HepG2 (cell line): ENCODE measurements around the gene HAUS1. TPM values are rescaled to one million over a fixed set of nuclear protein-coding genes. Genes with fewer than 3 reads are reported as not detected.

Experiments used
- ATAC-seq: fragments of 200-7000 bp; cut with Tn5 transposase; 3 replicates; pipeline ENCODE4 v1.9.1; 2020; ENCODE audit warnings: mild to moderate bottlenecking, moderate library complexity
- BruUV-seq: library from RNA; stranded (reverse); fragments of 400-500 nt; replicated peaks from 2 replicates; lab custom pipeline; 2021; lab: Mats Ljungman, UMichigan
- CTCF ChIA-PET: fragments of 300-600 bp; formaldehyde crosslinking; extraction: SDS; loops from one replicate; lab custom pipeline; 2021; ENCODE audit warnings: low total read pairs, inconsistent platforms, low intra/inter-chr PET ratio; lab: Yijun Ruan, JAX
- POLR2A ChIA-PET: fragments of 350-600 bp; sonication (Branson Sonifier 250); formaldehyde crosslinking; loops from one replicate; lab custom pipeline; 2020; ENCODE audit warnings: antibody characterized with exemption, inconsistent platforms; lab: Yijun Ruan, JAX
- DNase-seq: peaks from one replicate; pipeline ENCODE4 v3.0.0-alpha.2; 2015; ENCODE audit warnings: low spot score
- FAIRE-seq: peaks from 3 replicates; lab custom pipeline; 2011; peaks lifted over from hg19 to GRCh38; lab: Jason Lieb, UNC
- H2AFZ ChIP-seq: one replicate; pipeline ENCODE4 v1.6.1; 2011; ENCODE audit warnings: low read length, inconsistent platforms
- H3K27ac ChIP-seq: fragments of 300-600 bp; 3 replicates; pipeline ENCODE4 v1.8.0; 2011; ENCODE audit warnings: mixed run types, mild to moderate bottlenecking, mixed read lengths, low read length, inconsistent platforms; ENCODE audit not compliant: insufficient read depth; ENCODE audit errors: extremely low read length
- H3K27me3 ChIP-seq, 2 experiments: fragments of 200-600 bp in 1 of 2; 2 replicates in 1 of 2; 3 replicates in 1 of 2; pipeline versions ENCODE4 v1.6.0 to v1.8.0; 2011; ENCODE audit warnings: low read length in 2 of 2, mild to moderate bottlenecking in 2 of 2, moderate library complexity in 2 of 2, inconsistent platforms in 1 of 2; ENCODE audit not compliant: insufficient read depth in 2 of 2, control insufficient read depth in 1 of 2
- H3K36me3 ChIP-seq, 2 experiments: fragments of 200-600 bp in 1 of 2; replicated peaks in 1 of 2; 2 replicates in 1 of 2; 3 replicates in 1 of 2; pipeline versions ENCODE4 v1.5.1 to v1.8.0; 2011; ENCODE audit warnings: low read length in 2 of 2, inconsistent platforms in 1 of 2; ENCODE audit not compliant: insufficient read depth in 2 of 2, control insufficient read depth in 1 of 2
- H3K4me1 ChIP-seq: 2 replicates; pipeline ENCODE4 v1.5.1; 2012; ENCODE audit warnings: low read length, inconsistent platforms; ENCODE audit not compliant: insufficient read depth
- H3K4me2 ChIP-seq: 2 replicates; pipeline ENCODE4 v1.6.0; 2011; ENCODE audit warnings: low read depth, low read length, inconsistent platforms
- H3K4me3 ChIP-seq, 3 experiments: fragments of 200-600 bp in 1 of 3; sonication (generic), shearing (Covaris generic) in 1 of 3; replicated peaks in 1 of 3; 2 replicates each; pipeline ENCODE4 v1.5.1; 2011 to 2016; ENCODE audit warnings: low read length in 3 of 3, inconsistent platforms in 2 of 3, low read depth in 2 of 3, mild to moderate bottlenecking in 2 of 3, control low read depth in 1 of 3, mixed read lengths in 1 of 3; ENCODE audit not compliant: insufficient read depth in 1 of 3
- H3K79me2 ChIP-seq: one replicate; pipeline ENCODE4 v1.6.1; 2011; ENCODE audit warnings: low read length, inconsistent platforms; ENCODE audit not compliant: insufficient read depth
- H3K9ac ChIP-seq: 2 replicates; pipeline ENCODE4 v1.6.0; 2011; ENCODE audit warnings: mild to moderate bottlenecking, low read depth, low read length, inconsistent platforms; ENCODE audit not compliant: insufficient read depth
- H3K9me3 ChIP-seq: 2 replicates; pipeline ENCODE4 v1.5.1; 2012; ENCODE audit warnings: mild to moderate bottlenecking, low read length
- H4K20me1 ChIP-seq: 2 replicates; pipeline ENCODE4 v1.6.0; 2011; ENCODE audit warnings: inconsistent platforms, mild to moderate bottlenecking, low read length, moderate library complexity; ENCODE audit not compliant: insufficient read depth
- AGO2 ChIP-seq: fragments of 200-400 bp; formaldehyde crosslinking; optimal IDR thresholded peaks from 2 replicates; pipeline ENCODE3; 2017; ENCODE audit warnings: mild to moderate bottlenecking, low read depth, low read length, moderate library complexity
- ATF7-NPFF ChIP-seq: sonication (generic); formaldehyde crosslinking; IDR thresholded peaks from 2 replicates; pipeline ENCODE4 v1.8.1; 2023; ENCODE audit warnings: mild to moderate bottlenecking, low read depth, missing genetic modification reagents, moderate library complexity
- MXD1 ChIP-seq: sonication (generic); formaldehyde crosslinking; IDR thresholded peaks from 2 replicates; pipeline ENCODE4 v1.4.0; 2020; ENCODE audit warnings: mild to moderate bottlenecking, missing genetic modification reagents
- PLSCR1 ChIP-seq: sonication (generic); formaldehyde crosslinking; IDR thresholded peaks from 2 replicates; pipeline ENCODE4 v1.5.0; 2020; ENCODE audit warnings: missing genetic modification reagents, mild to moderate bottlenecking, borderline replicate concordance
- RBM22 ChIP-seq: fragments of 200-400 bp; formaldehyde crosslinking; optimal IDR thresholded peaks from 2 replicates; pipeline ENCODE3; 2017; ENCODE audit warnings: mild to moderate bottlenecking, low read length, moderate library complexity
- SYNCRIP ChIP-seq: fragments of 200-400 bp; formaldehyde crosslinking; IDR thresholded peaks from 2 replicates; pipeline ENCODE4 v1.6.1; 2018; ENCODE audit warnings: mild to moderate bottlenecking, low read depth, low read length; ENCODE audit not compliant: insufficient read depth
- THYN1 ChIP-seq: sonication (generic); formaldehyde crosslinking; IDR thresholded peaks from 2 replicates; pipeline ENCODE4 v1.8.1; 2023; ENCODE audit warnings: low read depth, mild to moderate bottlenecking, moderate library complexity, missing genetic modification reagents, borderline replicate concordance
- U2AF2 ChIP-seq: fragments of 200-400 bp; formaldehyde crosslinking; IDR thresholded peaks from 2 replicates; pipeline ENCODE4 v1.6.1; 2017; ENCODE audit warnings: low read depth, mild to moderate bottlenecking, low read length
- ZNF260 ChIP-seq: sonication (generic); formaldehyde crosslinking; IDR thresholded peaks from 2 replicates; pipeline ENCODE4 v1.4.0; 2020; ENCODE audit warnings: missing genetic modification reagents, low read depth, mild to moderate bottlenecking, borderline replicate concordance
- ZNF451 ChIP-seq: sonication (generic); formaldehyde crosslinking; IDR thresholded peaks from 2 replicates; pipeline ENCODE4 v1.5.0; 2020; ENCODE audit warnings: mild to moderate bottlenecking, missing genetic modification reagents
- ZNF496 ChIP-seq: sonication (generic); formaldehyde crosslinking; IDR thresholded peaks from 2 replicates; pipeline ENCODE4 v1.8.1; 2023; ENCODE audit warnings: mild to moderate bottlenecking, moderate library complexity, missing genetic modification reagents; ENCODE audit not compliant: insufficient replicate concordance
- WGBS: methylation state at CpG from one replicate; pipeline ENCODE4 v1.1.6; 2017; ENCODE audit warnings: low lambda C conversion rate; 5-methylcytosine and 5-hydroxymethylcytosine counted together
- in situ Hi-C: cut with HindIII; loops from 2 replicates; pipeline ENCODE4 v1.10.0; 2017; ENCODE audit warnings: low pct_unique_long_range_greater_than_20kb; ENCODE audit not compliant: extremely low pct_ligation_motif_present
- intact Hi-C: fragments of 100-400 bp; cut with micrococcal nuclease; formaldehyde crosslinking; loops from one replicate; pipeline ENCODE4 v1.10.0; 2022; ENCODE audit not compliant: unreplicated experiment
- polyA plus RNA-seq, 8 experiments: library from polyadenylated mRNA; depleted of rRNA in 3 of 8; stranded (reverse) in 7 of 8; unstranded in 1 of 8; fragments of >200 nt; fragmentation: Illumina TruSeq in 4 of 8; extraction: Trizol in 4 of 8; gene quantifications; 2 replicates each; pipeline versions ENCODE4 v1.2.1 to v1.2.3, GENCODE V29; 2011 to 2016; ENCODE audit warnings: low read depth in 4 of 8, missing spikeins in 1 of 8, mixed read lengths in 1 of 8; ENCODE audit not compliant: insufficient read depth in 1 of 8
- total RNA-seq, 5 experiments: library from RNA; depleted of rRNA; stranded (reverse); fragments of >200 nt; fragmentation: Illumina TruSeq; extraction: Trizol; gene quantifications; 2 replicates each; pipeline ENCODE4 v1.2.3, GENCODE V29; 2016; ENCODE audit warnings: low read depth in 1 of 5
- TF ChIP-seq, protein P1 (sequence below): sonication (generic); formaldehyde crosslinking; conservative IDR thresholded peaks from 2 replicates; pipeline ENCODE4 v1.8.0; 2022; ENCODE audit warnings: mild to moderate bottlenecking, moderate library complexity, missing genetic modification reagents
- TF ChIP-seq, protein P2 (sequence below): sonication (generic); formaldehyde crosslinking; IDR thresholded peaks from 2 replicates; pipeline ENCODE4 v1.4.0; 2020; ENCODE audit warnings: mild to moderate bottlenecking, missing genetic modification reagents
- TF ChIP-seq, protein P3 (sequence below): sonication (generic); formaldehyde crosslinking; IDR thresholded peaks from 2 replicates; pipeline ENCODE4 v1.8.0; 2022; ENCODE audit warnings: missing genetic modification reagents, mild to moderate bottlenecking, borderline replicate concordance

HAUS1 gene
- total and polyA plus RNA-seq, 2 of the 13 experiments (the other 11 are each of a cell fraction or from before 2014, with no cell fraction given), result 20.6 to 59.2 TPM

DNA sequence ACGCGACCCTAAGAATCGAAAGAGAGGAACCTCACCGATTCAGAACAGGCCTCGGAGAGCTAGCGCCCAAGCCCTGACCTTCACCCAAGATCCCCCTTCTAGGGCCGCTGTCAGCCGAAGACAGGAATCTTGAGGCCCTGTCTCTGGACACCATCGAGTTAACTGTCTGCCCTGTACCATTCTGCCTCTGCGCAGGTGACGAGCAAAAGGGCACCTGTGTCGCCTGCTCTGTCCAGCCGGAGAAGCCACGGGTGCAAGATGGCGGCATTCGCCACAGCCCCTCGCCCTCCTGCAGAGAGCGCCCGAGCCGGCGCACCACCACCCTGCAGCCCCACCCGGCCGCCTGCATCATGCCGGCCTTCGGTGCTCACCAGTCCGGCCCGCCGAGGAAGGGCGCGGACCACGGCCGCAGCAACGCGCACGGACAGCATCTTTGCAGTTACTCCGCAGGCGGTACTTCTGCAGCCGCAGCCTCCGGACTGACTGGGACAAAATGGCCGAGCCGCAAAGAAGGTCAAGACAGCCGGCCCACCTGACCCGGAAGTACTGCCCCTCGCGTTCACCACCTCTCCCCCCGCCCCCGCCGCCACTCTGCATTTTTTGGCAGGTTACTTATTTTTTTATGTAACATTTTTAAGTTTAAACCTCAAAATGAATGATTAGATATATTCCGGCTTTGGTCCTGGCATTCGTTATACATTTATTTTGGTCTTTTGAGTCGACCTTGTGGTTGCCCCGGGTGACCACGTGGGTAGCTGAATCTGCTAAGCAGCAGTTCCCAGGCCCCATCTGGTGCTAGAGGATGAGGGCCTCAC is 6.2 kb upstream of the HAUS1 start, which contains the start of gene ATP5F1A:
Gene ATP5F1A, minus strand, starts transcription at position 496 of the 815 bp plus-strand sequence. Its CDS starts 65 bp downstream, at position 431.
- BruUV-seq, result no TSS peak
- TF ChIP-seq PLSCR1 (CRISPR knock-in tag) (no peak), ZNF451 (0 out of 2 replicates have a peak, but pooled peaks have one; percentile 77), ZNF496 (no peak), U2AF2 (no peak), RBM22 (no peak), MXD1 (CRISPR knock-in tag) (peak; percentile 82), AGO2 (peak; percentile 90), ZNF260 (CRISPR knock-in tag) (no peak), THYN1 (no peak), SYNCRIP (no peak), ATF7-NPFF (peak; percentile 67)
- TF ChIP-seq, protein P1, sequence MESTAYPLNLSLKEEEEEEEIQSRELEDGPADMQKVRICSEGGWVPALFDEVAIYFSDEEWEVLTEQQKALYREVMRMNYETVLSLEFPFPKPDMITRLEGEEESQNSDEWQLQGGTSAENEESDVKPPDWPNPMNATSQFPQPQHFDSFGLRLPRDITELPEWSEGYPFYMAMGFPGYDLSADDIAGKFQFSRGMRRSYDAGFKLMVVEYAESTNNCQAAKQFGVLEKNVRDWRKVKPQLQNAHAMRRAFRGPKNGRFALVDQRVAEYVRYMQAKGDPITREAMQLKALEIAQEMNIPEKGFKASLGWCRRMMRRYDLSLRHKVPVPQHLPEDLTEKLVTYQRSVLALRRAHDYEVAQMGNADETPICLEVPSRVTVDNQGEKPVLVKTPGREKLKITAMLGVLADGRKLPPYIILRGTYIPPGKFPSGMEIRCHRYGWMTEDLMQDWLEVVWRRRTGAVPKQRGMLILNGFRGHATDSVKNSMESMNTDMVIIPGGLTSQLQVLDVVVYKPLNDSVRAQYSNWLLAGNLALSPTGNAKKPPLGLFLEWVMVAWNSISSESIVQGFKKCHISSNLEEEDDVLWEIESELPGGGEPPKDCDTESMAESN (CRISPR knock-in tag), result 0 out of 2 replicates have a peak, but pooled peaks have one; percentile 59
- TF ChIP-seq, protein P2, sequence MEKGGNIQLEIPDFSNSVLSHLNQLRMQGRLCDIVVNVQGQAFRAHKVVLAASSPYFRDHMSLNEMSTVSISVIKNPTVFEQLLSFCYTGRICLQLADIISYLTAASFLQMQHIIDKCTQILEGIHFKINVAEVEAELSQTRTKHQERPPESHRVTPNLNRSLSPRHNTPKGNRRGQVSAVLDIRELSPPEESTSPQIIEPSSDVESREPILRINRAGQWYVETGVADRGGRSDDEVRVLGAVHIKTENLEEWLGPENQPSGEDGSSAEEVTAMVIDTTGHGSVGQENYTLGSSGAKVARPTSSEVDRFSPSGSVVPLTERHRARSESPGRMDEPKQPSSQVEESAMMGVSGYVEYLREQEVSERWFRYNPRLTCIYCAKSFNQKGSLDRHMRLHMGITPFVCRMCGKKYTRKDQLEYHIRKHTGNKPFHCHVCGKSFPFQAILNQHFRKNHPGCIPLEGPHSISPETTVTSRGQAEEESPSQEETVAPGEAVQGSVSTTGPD (CRISPR knock-in tag), result no peak
- TF ChIP-seq, protein P3, sequence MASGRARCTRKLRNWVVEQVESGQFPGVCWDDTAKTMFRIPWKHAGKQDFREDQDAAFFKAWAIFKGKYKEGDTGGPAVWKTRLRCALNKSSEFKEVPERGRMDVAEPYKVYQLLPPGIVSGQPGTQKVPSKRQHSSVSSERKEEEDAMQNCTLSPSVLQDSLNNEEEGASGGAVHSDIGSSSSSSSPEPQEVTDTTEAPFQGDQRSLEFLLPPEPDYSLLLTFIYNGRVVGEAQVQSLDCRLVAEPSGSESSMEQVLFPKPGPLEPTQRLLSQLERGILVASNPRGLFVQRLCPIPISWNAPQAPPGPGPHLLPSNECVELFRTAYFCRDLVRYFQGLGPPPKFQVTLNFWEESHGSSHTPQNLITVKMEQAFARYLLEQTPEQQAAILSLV (CRISPR knock-in tag), result no peak

More for the DNA sequence above, 6.2 kb upstream of the HAUS1 start, which contains the start of gene ATP5F1A:
- POLR2A ChIA-PET, result interaction anchor here (0.6 to 2.0 kb wide), 9 partner anchors 15 to 819 kb away, joined by 3 to 15 read pairs (median 3); partner anchors contain the start of genes KATNAL2 and PIAS2
- Histone ChIP-seq H3K27ac (peak within 1 kb of the TSS; percentile 94), H3K9ac (peak within 1 kb of the TSS; percentile 96), H4K20me1 (peaks cover 17% of the 10 kb centered on the region; the same call in 1 of the 2 replicates), H3K79me2 (peaks cover 49% of the 10 kb centered on the region), H3K4me1 (peaks cover 36% of the 10 kb centered on the region), H2AFZ (peak within 1 kb of the TSS; percentile 87), H3K36me3 (peaks cover 1 to 18% of the 10 kb centered on the region in 2 experiments; a peak in 4 of 5 replicates), H3K4me3 (peak within 1 kb of the TSS; percentile 91 to 98 (median 95)), H3K27me3 (no peaks in the 10 kb centered on the region; a peak in 1 of 5 replicates), H3K4me2 (peak within 1 kb of the TSS; percentile 79), H3K9me3 (no peaks in the 10 kb centered on the region)
- intact Hi-C loops (no loop called here), in situ Hi-C loops (no loop called here)
- DNase-seq (peak; percentile 77), ATAC-seq (peak; percentile 96), FAIRE-seq (no peak)
- under 1% methylated on average over 13 of the region's 53 CpGs for WGBS
- CTCF ChIA-PET, result no interaction called here
